ENCODE data around the gene E4F1. TPM values are rescaled to one million over a fixed set of nuclear protein-coding genes. Genes with fewer than 3 reads are reported as not detected.

Gene E4F1
- total and polyA plus RNA-seq, 2 of the 8 experiments (the other 6 are each of a cell fraction or from before 2014, with no cell fraction given): 22.2 to 27.0 TPM

DNA sequence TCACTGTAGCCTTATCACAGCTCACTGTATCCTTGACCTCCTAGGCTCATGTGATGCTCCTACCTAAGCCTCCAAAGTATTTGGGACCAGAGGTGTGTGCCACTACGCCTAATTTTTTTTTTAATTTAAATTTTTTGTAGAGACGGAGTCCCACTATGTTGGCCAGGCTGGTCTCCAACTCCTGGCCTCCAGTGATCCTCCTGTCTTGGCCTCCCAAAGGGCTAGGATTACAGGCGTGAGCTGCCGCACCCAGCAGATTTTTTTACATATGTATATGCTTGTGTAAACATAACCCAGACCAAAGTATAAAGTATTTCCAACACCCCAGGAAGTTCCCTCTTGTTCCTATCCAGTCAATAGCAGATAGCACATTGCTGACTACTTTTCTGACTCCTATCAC is 7.1 kb upstream of the E4F1 start:
- ChIA-PET CTCF (ENCODE audit: partially characterized antibody) (interaction anchor here (0.9 kb wide), 1 partner anchor 75 kb away, joined by 3 read pairs; no protein-coding TSS in a partner anchor), POLR2A (ENCODE audit: partially characterized antibody) (interaction anchor here (1.0 to 15.1 kb wide), 6 partner anchors 10 to 63 kb away, joined by 3 to 156 read pairs (median 4); partner anchors contain the start of genes ECI1 and TRAF7)
- H3K56ac ChIP-seq (replicated peaks; ENCODE audit: insufficient read length, low read depth, low read length): no peak overlapping the region
- H3K23ac ChIP-seq (ENCODE audit: insufficient read length): no peak overlapping the region
- H3K9me3 ChIP-seq (ENCODE audit: insufficient read depth in 2 of 2, low read depth in 1 of 2, low read length in 1 of 2): no peaks in the 10 kb centered on the region
- no peak overlapping the region for H3K18ac ChIP-seq (ENCODE audit: extremely low read depth, low read length)
- no peak overlapping the region for H2BK20ac ChIP-seq (ENCODE audit: low read length)
- H2BK120ac ChIP-seq (replicated peaks; ENCODE audit: low read depth, low read length): peak overlapping the region; percentile 78
- peaks cover 8 to 26% of the 10 kb centered on the region in 2 experiments for H4K20me1 ChIP-seq (replicated peaks in 1 of 2; ENCODE audit: control insufficient read depth in 1 of 2, insufficient read depth in 2 of 2, low read length in 2 of 2)
- peaks cover 0 to 11% (median 3%) of the 10 kb centered on the region in 4 experiments; a peak in 5 of 7 replicates for H3K4me1 ChIP-seq (replicated peaks in 1 of 4; ENCODE audit: control insufficient read depth in 3 of 4, insufficient read depth in 4 of 4, low read length in 3 of 4)
- peak overlapping the region; percentile 95 for H4K91ac ChIP-seq (replicated peaks; ENCODE audit: insufficient read length, low read length)
- H3K4ac ChIP-seq (replicated peaks; ENCODE audit: insufficient read length, low read depth, low read length): peak overlapping the region; percentile 96
- H3K36me3 ChIP-seq (ENCODE audit: control insufficient read depth in 2 of 4, insufficient read depth in 4 of 4, low read length in 3 of 4): peaks cover 4 to 9% (median 6%) of the 10 kb centered on the region in 4 experiments; a peak in 5 of 8 replicates
- H3K14ac ChIP-seq (ENCODE audit: insufficient read length): no peak overlapping the region
- WGBS, 2 experiments (ENCODE audit: extremely low coverage in 1 of 2, insufficient coverage in 1 of 2, insufficient read length in 1 of 2, insufficient replicate concordance in 2 of 2, low coverage in 1 of 2, low lambda C conversion rate in 2 of 2, missing lambda C conversion rate in 1 of 2): 100% methylated on average over 4 of the region's 4 CpGs; no CpG with 5 or more reads in 1 of the 2 experiments
- DNase-seq (ENCODE audit: low read depth in 1 of 2, low spot score in 2 of 2) (no peak), FAIRE-seq (no peak)
- no peaks in the 10 kb centered on the region for H3K27me3 ChIP-seq (replicated peaks in 1 of 4; ENCODE audit: control insufficient read depth in 3 of 4, extremely low read depth in 1 of 4, insufficient read depth in 3 of 4, low read length in 3 of 4)
- peaks cover 9% of the 10 kb centered on the region for H3K23me2 ChIP-seq (ENCODE audit: low read depth, low read length)
- H3K79me2 ChIP-seq (ENCODE audit: control insufficient read depth in 1 of 2, insufficient read depth in 2 of 2, low read length in 2 of 2): peaks cover 3 to 18% of the 10 kb centered on the region in 2 experiments; a peak in 3 of 4 replicates
- no peak overlapping the region; a peak in 1 of 7 replicates for H3K9ac ChIP-seq (replicated peaks in 1 of 4; ENCODE audit: extremely low read depth in 1 of 4, low read depth in 3 of 4, low read length in 3 of 4)
- peak overlapping the region; percentile 81; the same call in 1 of the 2 replicates for H2BK12ac ChIP-seq (ENCODE audit: low read depth, low read length)
- H4K5ac ChIP-seq (ENCODE audit: insufficient read length, low read depth, low read length): no peak overlapping the region
- H3K4me3 ChIP-seq (ENCODE audit: extremely low read depth in 1 of 4, insufficient read depth in 2 of 4, low read depth in 3 of 4, low read length in 4 of 4): peak overlapping the region in 2 of 4 experiments; percentile 10 to 98; a peak in 4 of 8 replicates
- no peak overlapping the region for H3K27ac ChIP-seq (ENCODE audit: low read depth, low read length)
- H3K79me1 ChIP-seq (ENCODE audit: low read depth, low read length): peaks cover 4% of the 10 kb centered on the region; the same call in 1 of the 2 replicates
- H2BK15ac ChIP-seq (ENCODE audit: low read length): no peak overlapping the region
- 0 out of 2 replicates have a peak overlapping the region, but pooled peaks have one; percentile 73 for H4K8ac ChIP-seq (ENCODE audit: extremely low read depth, insufficient read depth, low read length)
- no peak overlapping the region for H2AFZ ChIP-seq (ENCODE audit: low read length)
- 0 out of 2 replicates have a peak overlapping the region, but pooled peaks have one; percentile 65 for H2AK5ac ChIP-seq (ENCODE audit: low read depth, low read length)
- H3K4me2 ChIP-seq (ENCODE audit: insufficient read depth in 1 of 2, low read depth in 2 of 2, low read length in 2 of 2): peak overlapping the region; percentile 51 to 60
- no peak overlapping the region; the same call in 1 of the 2 replicates for H2BK5ac ChIP-seq (ENCODE audit: low read depth, low read length)
- TF ChIP-seq MAFK (IDR thresholded peaks at IDR 0.05; ENCODE audit: low read depth, low read length): no peak
- no peak for TF ChIP-seq SIX5 (IDR thresholded peaks at IDR 0.05; ENCODE audit: low read depth, low read length)
- TF ChIP-seq ZNF274 (IDR thresholded peaks at IDR 0.05; ENCODE audit: borderline replicate concordance, extremely low read depth, low read length): no peak
- TF ChIP-seq EZH2 (IDR thresholded peaks at IDR 0.05; ENCODE audit: low read depth, low read length, severe bottlenecking): no peak
- no peak for TF ChIP-seq KDM1A (IDR thresholded peaks at IDR 0.05; ENCODE audit: borderline replicate concordance, low read length)
- no peak for TF ChIP-seq GTF2F1 (IDR thresholded peaks at IDR 0.05; ENCODE audit: borderline replicate concordance, low read depth, low read length)
- TF ChIP-seq PHF8 (conservative IDR thresholded peaks at IDR 0.05; ENCODE audit: low read depth, low read length): no peak
- TF ChIP-seq ASH2L (IDR thresholded peaks at IDR 0.05; ENCODE audit: low read length): no peak
- TF ChIP-seq, protein P1, sequence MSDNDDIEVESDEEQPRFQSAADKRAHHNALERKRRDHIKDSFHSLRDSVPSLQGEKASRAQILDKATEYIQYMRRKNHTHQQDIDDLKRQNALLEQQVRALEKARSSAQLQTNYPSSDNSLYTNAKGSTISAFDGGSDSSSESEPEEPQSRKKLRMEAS (IDR thresholded peaks at IDR 0.05): no peak
- TF ChIP-seq BRCA1 (IDR thresholded peaks at IDR 0.05; ENCODE audit: low read depth, low read length): no peak
- no peak for TF ChIP-seq JUND (IDR thresholded peaks at IDR 0.05; ENCODE audit: low read length)
- no peak for TF ChIP-seq GABPA (IDR thresholded peaks at IDR 0.05; ENCODE audit: borderline replicate concordance, insufficient read depth, low read length)
- TF ChIP-seq HDAC6 (IDR thresholded peaks at IDR 0.05; ENCODE audit: low read depth, low read length): no peak
